CD1c-positive myeloid dendritic cell (primary cell): Measurements from ENCODE around the gene SPARC.
A peak's percentile ranks its signal among the peaks of the same experiment; 100 is the strongest.
"Not testable (repeated sequence)": the region's sequence is repeated elsewhere in the genome, so short reads cannot be mapped to it uniquely, and the experiment has no call there.

Source experiments
- DNase-seq: peaks from one replicate; pipeline ENCODE4 v3.0.0-alpha.2; 2016; ENCODE audit errors: extremely low spot score

SPARC gene, protein sequence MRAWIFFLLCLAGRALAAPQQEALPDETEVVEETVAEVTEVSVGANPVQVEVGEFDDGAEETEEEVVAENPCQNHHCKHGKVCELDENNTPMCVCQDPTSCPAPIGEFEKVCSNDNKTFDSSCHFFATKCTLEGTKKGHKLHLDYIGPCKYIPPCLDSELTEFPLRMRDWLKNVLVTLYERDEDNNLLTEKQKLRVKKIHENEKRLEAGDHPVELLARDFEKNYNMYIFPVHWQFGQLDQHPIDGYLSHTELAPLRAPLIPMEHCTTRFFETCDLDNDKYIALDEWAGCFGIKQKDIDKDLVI

DNA sequence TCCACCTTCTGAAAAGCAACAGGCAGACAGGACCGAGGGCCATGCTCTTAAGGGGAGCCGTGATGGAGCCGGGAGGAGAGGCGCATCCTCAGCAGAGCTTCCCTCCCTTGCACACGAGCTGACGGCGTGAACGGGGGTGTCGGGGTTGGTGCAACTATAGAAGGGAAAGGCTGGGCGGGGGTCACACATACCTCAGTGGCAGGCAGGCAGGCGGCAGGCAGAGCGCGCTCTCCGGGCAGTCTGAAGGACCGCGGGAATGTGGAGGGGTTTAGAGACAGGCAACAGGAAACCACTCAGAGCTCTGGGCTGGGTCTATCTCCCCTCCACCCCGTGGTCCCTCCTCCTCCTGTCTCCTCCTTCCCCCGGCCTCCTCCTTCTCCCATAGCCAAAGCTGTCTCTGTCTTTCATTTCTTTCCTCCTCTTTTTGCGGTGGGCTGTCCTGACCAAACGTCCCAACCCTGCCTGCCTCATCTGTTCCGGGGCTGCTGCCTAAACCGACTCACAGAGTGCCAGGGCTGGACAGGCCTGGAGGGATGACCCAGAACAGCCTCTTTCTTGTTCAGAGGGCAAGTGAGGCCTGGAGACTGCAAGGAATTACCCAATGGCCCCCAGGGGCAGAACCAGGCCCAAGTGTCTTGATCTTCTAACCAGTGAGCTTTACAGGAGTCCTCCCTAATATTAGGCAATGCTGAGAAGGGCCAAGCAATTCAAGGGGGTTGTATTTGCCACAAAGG lies at the start of gene SPARC:
Gene SPARC (minus strand): TSS at position 242 of the 734 bp plus-strand sequence. CDS start 10,727 bp downstream, outside the sequence.
- no peak for DNase-seq

DNA sequence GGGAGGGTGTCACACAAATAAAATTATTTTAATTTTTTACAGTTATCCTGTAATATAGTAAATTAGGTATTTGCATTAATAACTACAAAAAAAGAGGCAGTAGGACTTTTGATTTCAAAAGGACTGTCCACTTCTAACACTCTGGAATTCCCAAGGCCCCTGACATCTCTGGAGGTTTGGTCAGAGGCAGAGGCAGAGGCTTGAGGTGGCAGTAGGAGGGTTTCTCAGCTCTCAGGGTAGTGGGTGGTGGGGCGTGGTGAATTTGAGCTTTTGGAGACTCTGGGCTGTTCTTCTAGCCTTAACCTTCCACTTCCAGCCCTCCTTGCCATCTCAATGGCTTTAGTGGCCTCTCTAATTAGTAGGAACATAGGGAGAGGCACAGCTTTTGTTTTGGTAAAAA lies 48.9 kb upstream of the SPARC start:
- DNase-seq, result no peak

DNA sequence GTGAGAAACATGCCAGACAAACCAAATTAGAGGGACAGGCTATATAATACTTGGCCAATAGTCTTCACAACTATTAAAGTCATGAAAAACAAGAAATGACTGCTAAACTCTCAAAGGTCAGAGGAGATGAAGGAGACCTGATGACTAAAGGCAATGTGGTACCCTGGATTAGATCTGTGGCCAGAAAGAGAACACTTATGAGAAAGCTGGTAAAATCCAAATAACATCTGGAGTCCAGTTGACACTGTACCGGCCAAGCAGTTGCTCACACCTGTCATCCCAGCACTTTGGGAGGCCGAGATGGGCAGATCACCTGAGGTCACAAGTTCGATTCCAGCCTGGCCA lies 47.3 kb upstream of the SPARC start:
- no peak for DNase-seq

DNA sequence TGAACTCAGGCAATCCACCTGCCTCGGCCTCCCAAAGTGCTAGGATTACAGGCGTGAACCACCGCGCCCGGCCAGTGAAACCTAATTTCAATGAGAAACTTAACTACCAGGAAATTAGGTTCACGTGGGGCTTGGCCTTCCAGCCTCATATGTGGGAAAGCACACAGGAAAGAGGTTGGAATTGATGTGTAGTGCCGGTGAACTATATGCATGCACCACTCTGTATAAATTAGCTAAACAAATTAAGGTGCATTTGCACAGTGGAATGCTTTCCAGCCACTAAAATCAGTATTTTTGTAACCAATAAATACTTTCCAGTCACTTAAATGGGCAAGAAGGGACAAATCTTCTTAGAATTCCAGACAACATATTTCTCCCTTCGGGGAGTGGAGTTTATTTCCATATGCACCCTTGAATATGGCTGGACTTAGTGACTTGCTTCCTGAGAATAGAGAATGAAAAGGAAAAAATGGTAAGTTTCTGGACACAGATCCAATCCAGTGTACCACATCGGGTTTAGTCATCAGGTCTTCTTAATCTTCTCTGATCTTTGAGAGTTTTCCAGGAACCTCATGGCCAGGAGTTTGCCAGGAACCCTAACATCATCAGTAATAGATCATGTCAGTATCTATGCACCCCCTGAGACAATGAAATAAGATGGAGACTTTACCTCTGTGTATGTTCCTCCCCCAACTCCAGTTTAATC lies 46.8 kb upstream of the SPARC start:
- DNase-seq, result no peak

DNA sequence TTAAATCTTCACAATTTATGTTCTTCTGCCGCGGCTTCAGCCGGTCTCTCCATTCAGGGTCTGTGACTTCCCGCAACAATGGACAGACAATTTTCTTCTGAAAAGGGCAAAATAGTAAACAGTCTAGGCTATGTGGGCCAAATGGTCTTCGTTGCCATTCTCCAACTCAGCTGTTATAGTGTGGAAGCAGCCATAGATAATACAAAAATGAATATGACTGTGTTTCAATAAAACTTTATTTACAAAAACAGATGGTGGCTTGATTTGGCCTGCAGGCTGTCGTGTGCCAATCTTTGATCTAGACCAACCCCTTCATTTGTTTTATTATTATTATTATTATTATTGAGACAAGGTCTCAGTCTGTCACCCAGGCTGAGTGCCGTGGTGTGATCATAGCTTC lies 43.7 kb upstream of the SPARC start:
- DNase-seq, result no peak

DNA sequence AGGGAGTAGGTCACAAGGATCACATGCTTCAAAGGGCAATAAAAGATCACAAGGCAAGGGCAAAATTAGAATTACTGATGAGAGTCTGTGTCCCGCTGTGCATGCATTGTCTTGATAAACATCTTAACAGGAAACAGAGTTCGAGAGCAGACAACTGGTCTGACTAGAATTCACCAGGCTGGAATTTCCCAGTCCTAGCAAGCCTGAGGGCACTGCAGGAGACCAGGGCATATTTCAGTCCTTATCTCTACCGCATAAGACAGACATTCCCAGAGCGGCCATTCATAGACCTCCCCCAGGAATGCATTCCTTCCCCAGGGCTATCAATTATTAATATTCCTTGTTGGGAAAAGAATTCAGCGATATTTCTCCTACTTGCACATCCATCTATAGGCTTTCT lies 42.9 kb upstream of the SPARC start:
- DNase-seq, result not testable (repeated sequence)

DNA sequence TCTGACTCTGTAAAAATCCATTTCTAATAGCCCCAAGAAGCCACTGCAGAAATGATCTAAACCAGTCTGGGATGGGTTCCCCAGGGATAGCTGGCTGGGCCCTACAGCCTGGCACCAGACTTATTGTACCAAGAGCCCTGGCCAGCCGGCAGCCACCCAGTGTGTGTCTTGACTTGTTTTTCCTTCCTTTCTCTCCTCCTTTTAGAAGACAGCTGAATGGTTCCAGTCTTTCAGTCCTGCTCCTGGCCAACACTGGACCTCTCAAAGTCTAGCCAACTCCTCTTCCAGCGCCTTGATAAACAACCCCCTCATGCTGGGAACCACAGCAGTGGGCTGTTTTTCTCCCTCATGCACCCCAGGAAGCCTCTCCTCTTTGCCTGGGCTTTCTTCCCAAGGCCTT lies 37.6 kb upstream of the SPARC start:
- DNase-seq, result no peak

DNA sequence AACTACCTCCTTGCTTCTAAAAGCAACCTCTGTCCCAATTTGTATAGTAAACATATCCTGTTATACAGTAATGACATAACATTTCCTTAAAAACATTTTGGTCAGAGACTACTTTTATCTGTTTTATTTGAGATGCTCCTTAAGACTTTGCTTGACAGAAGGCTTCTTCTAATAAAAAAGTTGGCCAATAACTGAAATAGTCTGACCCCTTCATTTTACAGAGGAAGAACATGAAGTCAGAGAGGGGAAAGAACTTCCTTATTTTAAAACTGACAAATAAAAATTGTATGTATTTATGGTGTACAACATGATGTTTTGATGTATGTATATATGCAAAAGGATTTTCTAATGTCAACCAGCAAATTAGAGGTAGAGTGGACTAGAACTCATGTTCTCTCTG lies 35.8 kb upstream of the SPARC start:
- no peak for DNase-seq

DNA sequence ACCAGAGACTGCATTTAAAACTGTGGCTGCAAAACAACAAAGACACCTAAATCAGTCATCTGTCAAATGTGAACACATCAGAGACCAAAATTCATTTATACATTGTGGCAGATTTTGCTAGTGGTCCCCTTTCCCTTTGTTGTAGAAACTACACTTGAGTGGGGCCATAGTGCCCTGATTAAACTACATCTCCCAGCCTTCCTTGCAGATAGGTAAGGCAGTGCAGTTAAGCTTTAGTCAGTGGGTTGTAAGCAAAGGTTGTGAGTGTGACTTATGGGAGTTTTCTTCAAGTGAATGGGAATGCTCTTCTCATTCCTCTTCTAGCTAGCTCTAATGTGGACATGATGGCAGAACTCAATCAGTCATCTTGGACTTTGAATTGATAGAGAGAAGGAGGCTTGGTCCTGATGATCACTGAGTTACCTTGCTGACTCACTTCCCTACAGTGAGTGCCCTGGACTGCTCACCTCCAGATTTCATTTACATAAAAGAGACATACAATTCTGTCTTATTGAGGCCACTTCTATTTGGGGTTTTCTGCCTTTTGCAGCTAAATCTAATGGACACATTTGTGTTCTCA lies 35.2 kb upstream of the SPARC start:
- DNase-seq, result no peak

DNA sequence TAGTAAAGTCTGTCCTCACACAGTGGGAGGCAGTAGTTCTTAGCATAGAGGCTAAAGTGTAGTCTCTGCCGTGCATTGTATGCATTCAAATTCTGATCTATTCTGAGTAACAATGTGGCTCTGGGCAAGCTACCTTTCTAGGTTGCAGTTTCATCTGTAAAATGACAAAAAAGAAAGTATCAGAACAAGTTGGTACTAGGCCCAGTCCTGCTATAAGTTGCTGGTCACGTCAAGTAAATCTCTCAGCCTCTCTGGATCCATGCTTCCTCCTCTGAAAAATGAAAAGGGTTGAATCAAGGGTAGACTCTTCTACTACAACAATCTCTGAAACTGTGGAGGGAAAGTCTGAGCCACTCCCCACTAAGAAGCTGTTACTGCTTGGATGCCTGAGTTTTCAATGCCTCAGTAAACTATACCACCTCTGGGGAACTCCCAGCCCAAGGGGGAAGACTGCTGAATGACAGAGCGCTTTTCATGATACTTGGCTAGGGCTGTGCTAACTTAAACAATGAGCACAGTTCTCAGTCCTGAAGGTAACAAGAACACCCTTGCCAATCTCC lies 34.5 kb upstream of the SPARC start:
- DNase-seq, result no peak

DNA sequence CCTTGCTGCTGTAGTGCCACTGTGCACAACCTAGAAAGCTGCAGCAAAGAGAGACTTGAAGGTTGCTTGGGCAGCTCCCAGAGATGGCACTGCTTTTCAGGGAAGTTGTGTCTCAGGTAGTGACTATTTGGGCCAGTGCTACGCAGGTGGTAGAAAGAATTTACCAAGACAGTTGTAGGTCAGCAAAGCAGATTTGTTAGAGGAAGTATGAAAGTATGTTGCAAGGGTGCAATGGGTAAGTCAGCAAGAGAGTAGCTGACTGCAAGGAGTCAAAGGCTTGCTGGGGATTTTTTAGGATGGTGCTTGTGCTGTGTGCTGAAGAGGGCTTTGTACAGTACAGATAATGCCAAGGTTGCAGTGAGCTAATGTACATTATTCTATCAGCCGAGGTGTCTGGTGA lies 33.5 kb upstream of the SPARC start:
- DNase-seq, result no peak

DNA sequence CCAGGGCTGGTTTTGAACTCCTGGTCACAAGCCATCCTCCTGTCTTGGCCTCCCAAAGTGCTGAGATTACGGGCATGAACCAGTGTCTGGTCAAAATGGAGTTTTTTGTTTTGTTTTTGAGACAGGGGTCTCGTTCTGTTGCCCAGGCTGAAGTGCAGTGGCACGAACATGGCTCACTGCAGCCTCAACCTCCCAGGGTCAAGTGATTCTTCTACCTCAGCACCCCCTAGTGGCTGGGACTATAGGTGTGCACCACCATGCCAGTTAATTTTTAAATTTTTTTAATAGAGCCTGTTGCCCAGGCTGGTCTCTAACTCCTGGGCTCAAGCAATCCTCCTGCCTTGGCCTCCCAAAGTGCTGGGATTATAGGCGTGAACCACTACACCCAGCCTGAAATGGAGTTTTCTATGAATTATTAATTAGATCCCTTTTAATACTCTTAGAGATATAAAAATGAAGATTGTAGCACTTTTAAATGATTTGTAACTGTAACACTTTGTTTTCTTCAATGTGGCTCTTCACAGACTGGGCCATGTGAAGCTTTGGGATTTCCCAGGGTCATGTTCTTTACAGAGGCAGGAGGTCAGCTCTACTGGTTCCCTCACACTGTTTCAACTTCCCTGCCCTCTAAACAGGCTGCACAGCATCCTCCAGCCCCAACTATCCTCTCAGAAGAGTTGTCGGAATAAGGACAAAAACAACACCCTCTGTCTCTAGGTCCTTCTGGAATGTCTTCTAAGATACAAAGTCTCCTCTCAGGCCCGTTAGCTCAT lies 32.7 kb upstream of the SPARC start:
- DNase-seq, result peak; percentile 42

DNA sequence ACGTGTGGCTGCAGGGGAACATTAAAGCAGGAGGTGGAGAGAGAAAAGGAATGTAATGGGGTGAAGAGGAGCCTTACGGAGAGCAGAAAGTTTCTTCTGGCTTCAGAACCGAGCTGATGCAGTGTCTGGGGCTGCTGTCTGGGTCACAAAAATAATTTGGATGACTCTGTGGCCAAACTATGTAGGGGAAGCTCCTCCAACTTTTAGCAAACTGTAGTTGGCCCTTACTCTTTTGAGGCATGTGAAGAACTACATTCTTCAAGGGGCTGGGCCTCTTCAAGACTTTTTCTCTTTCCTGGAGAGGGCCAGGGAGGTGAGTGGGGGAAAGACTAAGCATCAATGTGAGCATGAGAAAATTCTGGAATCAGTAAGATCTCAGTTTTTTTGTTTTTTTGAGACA lies 31.9 kb upstream of the SPARC start:
- DNase-seq, result no peak

DNA sequence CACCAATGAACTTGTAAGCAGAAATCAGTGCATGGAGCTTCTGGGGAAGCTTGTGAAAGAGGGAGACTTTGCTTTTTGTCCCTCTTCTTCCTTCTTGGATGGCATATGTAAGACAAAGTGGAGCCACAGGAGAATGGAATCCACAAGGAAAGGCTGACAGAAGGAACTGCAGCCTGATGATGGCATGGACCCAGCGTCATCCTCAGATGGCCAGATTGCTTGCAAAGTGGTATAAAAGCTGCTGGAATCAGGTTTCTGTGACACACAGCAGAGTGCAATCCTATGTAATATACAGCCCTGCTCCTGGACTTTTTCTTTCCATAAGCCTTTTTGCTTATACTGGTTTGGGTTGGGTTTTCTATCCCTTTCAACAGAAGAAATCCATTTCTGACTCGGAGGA lies 31.4 kb upstream of the SPARC start:
- DNase-seq, result no peak

DNA sequence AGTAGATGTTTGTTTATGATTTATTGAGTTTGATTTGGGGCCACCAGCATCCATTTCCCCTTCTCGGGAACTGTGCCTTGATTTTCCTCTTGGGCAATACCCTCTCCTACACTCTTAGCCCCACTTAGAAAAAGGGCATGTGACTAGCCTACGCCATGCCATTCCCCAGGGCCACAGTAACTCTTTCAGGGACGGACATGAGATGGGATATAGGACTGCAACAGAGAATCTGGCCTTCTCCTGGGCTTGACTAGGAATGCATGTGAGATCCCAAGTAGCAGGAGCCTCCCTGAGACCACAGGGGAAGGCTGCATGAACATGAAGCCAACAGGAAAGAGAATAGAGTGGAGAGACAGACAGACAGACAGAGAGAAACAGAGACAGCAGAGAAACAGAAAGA lies 30.7 kb upstream of the SPARC start:
- DNase-seq, result no peak

DNA sequence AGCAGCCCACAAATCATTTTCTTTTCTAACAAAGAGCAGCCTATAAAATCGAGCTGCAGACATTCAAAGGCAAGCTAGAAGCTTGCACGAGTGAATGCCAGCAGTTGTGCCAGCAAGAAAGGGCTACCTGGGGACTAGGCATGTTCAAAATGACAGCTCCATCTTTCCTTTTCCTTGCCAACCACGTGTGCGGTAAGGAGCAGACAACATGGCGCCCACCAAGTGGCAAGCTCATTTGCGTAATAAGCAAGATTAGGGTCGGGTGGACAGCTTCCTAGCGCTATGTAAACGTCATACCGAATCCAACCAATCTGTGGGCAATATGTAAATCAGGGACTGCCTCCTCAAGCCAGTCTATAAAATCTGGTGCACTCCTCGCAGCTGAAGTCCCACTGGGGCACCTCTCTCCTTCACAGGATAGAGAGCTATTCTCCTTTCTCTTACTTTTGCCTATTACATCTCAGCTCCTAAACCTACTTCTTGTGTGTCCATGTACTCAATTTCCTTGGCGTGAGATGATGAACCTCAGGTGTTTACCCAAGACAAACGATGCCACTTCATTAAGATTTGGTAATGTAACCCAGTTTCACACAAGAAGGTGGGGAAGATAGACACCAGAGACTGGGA lies 22.5 kb upstream of the SPARC start:
- DNase-seq, result no peak

DNA sequence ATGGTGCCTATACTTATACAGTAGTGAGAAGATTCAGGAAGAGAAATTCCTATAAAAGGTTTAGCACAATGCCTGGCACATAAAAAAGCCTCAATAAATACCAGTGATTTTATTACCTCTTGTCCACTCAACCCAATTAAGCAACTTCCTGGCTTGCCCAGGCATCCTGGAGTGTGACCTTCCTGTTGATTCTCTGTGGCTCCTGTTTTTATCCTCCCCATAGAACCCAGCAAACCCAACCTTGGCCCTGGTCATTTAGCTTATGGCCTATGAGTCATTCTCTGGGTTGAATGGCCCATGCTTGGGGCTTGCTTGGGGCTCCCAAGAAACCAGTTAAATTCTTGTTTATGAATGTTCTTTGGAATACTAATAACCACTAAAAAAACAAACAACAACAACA lies 21.4 kb upstream of the SPARC start:
- no peak for DNase-seq

DNA sequence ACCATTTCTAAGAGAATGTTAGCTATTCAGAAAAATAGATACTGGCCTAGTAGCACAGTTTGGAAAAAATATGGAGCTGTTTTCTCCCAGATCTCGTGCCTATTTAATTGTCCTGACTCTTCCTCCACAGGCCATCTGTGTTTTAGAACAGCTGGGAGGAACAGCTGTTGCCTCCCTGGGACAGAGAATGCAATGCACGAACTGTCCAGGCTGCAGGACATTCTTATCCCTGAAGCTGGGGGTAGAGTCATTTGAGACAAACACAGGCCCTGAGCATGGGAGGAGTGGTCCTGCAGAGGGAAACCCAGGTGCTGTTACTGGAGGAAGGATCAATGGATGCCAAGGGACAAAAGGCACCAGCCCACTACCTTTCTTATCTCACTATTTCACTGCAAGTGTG lies 20.9 kb upstream of the SPARC start:
- no peak for DNase-seq

DNA sequence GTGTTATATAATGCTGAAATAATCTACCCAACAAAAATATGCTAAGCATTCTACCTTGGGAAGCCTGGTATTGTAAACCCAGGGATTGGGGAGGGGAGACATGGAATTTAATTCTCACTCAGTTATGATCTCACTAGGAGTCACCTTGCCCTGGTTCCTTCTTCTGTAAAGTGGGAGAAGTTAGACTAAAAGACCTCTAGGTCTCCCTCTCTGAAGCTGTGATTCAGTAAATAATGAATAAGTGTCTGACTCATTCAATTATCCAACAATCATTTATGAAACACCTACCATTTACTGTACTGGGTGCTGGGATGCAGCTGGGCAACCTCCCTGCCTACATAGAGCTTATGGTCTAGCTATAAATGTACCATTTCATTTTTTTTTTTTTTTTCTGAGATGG lies 20.2 kb upstream of the SPARC start:
- DNase-seq, result no peak

DNA sequence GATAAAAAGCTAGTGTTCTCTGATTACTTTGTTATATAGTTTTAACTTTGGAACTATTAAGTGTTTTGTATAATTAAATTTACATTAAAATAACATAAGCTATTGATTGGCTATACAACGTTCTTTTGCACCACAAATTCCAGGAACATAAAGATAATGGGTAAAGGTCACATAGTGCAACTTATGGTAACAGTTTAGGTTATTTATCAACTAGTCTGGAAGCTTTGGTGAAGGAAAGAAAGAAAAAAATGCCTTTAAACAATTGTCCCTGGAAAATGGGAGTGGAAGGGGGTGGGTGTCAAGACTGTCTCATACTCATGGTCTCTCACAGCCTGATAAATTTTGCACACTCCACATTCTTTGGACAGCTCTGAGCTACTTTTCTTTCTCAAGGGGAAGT lies 17.1 kb upstream of the SPARC start:
- DNase-seq, result no peak

DNA sequence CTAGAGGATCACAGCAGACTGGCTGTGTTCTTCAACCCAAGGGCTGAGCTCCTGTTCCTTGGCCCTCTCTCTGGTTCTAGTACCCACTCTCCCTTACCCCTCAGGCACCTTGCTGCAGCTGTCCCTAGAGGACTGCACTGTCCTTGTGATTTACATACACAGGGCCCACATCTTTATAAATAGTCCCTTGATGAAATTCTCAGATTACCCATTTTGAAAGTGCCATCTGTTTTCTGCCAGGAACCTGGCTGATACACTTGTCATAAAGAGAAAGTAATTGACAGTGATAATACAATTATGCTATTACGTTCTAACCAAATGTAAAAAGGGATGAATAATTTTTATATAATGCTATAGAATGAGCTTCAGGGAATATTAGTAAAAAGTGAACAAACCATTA lies 16.5 kb upstream of the SPARC start:
- no peak for DNase-seq
